NCI-H2196 treated with DMSO at 0.1 percent for 48 hours (cell line): ENCODE data around the gene S1PR2.
"Not testable (repeated sequence)": the region's sequence is repeated elsewhere in the genome, so short reads cannot be mapped to it uniquely, and the experiment has no call there.

Experiments
- DNase-seq: peaks from one replicate; lab custom pipeline; 2025; ENCODE audit not compliant: unreplicated experiment; lab: John Stamatoyannopoulos, UW

Gene S1PR2

DNA sequence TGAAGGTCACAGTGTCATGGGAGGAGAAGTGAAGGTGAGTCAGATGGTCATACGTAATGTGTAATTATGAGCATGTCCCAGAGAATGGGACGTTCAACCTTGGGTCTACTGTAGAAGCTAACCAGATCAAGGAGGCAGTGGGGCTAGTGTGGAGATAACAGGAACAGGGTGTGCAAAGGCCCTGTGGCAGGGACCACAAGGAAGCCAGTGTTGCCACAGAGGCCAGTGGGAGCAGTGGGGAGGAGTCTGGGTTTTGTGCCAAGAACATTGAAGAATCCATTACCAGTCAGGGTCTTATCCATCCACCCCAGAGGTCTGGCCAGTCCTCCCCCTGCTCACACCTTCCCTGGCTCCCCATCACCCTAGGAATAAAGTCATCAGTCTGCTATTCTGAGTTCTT, 24.2 kb upstream of the S1PR2 start:
- DNase-seq = no peak

DNA sequence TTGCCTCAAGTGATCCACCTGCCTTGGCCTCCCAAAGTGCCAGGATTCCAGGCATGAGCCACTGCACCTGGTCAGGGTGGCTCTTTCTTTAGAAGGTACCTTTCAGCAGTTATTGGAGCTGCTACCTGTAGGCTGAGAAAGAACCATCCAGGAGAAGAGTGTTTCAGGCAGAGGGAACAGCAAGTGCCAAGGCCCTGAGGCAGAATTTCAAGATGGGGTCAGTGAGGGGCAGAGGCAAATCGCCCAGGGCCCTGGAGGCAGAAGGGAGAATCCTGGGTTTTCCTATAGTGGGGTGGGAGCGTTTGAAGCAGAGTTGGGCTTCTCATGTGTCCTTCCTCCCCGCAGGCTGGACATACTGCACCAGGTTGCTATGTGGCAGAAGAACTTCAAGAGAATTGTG, 23.1 kb upstream of the S1PR2 start:
- no peak for DNase-seq

DNA sequence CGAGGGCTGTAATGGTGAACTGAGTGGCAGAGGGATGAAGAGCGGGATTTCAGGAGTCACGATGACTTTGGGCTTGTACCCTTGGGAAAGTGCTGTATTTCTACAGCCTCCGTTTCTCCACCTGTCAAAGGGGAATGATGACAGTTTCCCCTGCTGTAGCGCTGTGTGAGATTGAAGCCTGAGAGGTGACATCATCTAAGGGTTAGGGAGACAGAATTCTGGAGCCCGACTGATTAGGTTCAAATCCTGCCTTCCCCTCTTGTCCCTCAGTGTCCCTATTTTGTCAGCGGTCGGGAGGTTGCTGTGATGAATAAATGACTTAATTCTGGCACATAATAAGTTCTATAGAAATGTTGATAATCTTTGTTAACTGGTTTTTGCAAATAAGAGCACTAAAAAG, 21.6 kb upstream of the S1PR2 start:
- no peak for DNase-seq

DNA sequence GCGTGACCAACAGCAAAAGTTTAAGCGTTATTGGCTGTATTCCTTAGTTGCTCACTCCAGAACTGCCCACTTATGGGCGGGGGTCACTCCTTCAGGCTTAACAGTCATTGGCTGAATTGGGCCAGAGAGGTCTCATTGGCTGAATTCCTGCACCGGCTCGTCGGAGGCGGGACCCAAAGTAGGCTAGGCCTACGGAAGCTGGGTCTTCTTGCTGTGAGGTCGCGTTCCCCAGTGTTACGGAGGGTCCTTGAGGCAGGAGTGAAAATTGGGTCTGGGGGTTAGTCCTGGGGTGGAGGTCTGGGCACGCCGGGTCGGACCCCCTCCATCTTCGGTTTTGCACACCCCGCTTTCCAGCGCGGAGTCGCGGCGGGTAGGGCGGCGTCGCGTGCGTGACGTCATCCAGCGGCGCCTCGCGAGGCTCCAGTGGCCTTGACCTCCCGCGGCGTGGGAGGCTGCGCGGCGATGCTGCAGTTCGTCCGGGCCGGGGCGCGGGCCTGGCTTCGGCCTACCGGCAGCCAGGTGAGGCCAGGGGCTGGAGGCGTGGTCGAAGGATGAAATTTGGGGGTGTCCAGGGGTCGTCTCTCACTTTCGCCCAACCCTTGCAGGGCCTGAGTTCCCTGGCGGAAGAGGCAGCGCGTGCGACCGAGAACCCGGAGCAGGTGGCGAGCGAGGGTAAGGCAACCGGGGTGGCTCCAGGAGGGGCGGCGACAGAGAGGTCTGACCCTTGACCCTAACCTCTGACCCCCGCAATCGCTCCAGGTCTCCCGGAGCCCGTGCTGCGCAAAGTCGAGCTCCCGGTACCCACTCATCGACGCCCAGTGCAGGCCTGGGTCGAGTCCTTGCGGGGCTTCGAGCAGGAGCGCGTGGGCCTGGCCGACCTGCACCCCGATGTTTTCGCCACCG, 20.9 kb upstream of the S1PR2 start, which contains the start of gene MRPL4:
MRPL4 (plus strand) TSS at position 423 of the 903 bp plus-strand sequence; CDS start at position 463, 40 bp downstream.
- DNase-seq = peak; percentile 98

DNA sequence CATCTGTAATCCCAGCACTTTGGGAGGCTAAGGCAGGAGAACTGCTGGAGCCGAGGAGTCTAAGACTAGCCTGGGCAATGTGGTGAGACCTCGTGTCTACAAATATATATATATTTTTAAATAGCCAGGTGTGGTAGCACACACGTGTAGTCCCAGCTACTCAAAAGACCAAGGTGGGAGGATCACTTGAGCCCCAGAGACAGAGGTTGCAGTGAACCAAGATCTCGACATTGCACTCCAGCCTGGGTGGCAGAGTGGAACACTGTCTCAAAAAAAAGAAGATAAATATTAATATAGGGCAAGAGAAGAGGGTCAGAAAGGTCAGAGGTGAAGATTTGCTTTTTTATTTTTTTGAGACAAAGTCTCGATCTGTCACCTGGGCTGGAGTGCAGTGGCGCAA, 15.4 kb upstream of the S1PR2 start:
- DNase-seq = no peak

DNA sequence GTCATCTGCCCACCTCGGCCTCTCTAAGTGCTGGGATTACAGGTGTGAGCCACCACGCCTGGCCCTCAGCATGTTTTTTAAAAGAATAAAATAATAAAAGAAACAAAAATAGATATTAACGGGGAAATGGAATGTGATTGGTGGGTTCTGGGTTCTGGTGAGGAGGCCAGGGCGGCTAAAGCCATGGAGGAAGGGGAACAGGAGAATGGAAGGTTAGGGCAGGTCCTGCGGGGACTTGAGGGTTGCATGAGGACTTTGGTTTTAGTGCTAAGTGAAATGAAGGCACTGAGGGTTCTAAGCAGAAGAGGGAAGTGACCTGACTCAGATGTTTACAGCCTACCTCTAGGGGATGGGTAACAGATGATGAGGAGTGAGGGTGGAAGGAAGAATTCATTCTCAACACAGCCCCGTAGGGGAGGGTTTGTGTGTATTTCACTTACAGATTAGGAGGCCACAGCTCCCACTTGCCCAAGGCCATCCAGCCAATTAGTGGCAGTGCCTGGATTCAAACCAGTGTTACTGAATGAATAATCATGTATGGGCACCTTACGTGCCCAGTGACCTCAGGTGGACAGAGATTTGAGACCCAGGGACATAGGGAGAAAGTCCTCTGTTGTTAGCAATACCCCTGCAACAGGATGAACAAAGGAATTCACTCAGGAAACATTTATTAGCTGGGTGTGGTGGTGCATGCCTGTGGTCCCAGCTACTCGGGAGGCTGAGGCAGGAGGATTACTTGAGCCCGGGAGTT, 14.2 kb upstream of the S1PR2 start:
- no peak for DNase-seq

DNA sequence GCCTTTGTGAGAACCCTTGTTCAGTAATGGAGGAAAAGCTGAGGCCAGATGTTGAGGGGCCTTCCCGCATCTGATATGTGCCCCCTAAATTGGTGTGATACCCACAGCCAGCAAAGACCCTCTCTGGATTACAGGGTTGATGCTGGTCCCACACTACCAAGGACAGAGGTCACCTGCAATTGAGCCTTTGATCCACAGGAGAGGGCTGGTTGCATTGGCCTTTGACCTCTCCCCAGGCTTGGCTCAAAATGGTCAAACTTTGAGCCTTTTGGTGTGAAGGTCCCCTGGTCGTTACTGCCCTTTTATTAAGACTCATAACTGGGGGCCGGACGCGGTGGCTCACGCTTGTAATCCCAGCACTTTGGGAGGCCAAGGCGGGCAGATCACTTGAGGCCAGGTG, 12.5 kb upstream of the S1PR2 start:
- DNase-seq = no peak

DNA sequence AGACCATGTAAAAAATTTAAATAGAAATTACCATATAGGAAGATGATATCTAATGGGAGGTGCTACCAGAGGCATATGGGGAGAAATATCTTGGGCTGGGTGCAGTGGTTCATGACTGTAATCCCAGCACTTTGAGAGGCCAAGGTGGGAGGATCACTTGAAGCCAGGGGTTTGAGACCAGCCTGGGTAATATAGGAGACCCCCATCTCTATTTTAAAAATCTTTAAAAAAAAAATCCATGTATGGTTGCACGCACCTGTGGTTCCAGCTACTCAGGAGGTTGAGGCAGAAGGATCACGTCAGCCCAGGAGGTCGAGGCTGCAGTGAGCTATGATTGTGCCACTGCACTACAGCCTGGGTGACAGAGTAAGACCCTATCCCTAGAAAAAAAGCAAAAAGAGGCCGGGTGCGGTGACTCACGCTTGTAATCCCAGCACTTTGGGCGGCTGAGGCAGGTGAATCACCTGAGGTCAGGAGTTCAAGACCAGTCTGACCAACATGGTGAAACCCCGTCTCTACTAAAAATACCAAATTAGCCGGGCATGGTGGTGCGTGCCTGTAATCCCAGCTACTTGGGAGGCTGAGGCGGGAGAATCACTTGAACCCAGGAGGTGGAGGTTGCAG, 10.8 kb upstream of the S1PR2 start:
- not testable (repeated sequence) for DNase-seq

DNA sequence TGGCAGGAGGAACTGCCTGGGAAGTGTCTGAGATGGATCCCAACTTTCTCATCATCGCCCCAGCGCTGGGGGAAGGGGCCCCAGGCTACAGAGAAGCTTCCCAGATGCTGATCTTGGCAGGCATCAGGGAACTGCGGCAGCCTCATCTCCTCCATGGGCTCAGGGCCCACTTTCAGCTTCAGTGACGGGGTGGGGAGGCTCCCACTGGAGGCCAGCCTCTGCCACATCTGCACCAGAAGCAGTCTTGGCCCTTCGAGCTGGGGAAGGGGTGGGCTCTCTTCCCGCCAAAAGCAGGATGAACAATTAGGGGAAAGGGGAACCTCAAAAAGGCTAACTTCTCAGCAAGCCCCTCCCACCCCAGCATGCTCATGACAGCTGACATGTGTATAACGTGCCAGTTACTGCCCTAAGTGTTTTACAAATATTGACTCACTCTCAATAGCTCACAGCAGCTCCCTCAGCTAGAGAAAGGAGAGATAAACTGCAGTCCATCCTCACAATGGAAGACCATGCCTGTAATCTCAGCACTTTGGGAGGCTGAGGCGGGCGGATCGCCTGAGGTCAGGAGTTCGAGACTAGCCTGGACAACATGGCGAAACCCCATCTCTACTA, 7.1 kb upstream of the S1PR2 start:
- DNase-seq = peak; percentile 85

DNA sequence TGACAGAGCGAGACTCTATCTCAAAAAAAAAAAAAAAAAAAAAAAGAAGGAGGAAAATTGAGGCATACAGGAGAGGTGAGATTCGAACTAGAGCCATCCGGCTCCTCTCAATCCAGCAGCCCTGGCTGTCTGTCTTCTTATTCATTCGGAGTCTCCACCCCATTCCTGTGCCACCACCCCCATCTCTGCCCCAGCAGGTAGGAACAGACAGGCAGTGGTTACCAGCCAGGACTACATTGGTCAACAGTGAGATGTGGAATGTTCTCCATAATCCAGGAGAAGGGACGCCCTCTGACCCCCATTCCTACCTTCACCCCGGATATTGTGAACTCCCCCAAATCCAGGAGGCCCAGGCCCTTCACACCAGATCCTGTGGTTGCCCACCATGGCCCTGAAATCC, 6.6 kb upstream of the S1PR2 start:
- DNase-seq = peak; percentile 50

DNA sequence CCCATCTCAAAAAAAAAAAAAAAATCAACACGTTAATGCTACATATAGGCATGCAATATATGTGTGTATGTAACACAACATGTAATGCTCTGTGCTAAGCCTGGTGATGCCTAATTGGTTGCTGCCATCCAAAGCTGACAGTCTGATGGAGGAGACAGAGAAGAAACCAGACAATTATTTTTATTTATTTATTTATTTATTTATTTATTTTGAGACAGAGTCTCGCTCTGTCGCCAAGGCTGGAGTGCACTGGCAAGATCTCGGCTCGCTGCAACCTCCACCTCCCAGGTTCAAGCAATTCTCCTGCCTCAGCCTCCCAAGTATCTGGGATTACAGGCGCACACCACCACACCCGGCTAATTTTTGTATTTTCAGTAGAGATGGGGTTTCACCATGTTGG, 4.3 kb upstream of the S1PR2 start:
- DNase-seq = not testable (repeated sequence)

DNA sequence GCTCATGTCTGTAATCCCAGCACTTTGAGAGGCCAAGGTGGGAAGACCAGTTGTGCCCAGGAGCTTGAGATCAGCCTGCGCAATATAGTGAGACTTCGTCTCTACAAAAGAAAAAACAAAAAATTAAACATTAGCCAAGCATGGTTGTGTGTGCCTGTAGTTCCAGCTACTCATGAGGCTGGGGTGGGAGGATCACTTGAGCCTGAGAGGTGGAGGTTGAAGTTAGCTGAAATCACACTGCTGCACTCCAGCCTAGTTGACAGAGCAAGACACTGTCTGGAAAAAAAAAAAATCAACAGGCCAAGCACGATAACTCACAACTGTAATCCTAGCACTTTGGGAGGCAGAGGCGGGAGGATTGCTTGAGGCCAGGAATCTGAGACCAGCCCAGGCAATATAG, 3.9 kb upstream of the S1PR2 start:
- no peak for DNase-seq

DNA sequence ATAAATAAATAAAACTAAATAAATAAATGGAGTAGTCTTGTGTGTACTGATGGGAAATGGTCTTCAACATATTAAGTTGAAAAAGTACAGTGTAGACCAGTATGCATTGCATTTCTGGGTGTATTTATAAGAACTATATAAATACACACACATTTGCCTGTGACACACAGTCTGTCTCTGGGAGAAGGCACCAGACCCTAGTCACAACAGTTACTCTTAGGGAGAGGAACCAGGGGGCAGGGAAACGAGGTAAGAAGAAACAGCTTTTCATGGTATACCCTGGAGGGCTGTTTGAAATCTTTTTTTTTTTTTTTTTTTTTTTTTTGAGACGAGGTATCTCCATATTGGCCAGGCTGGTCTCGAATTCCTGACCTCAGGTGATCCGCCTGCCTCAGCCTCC, 2.8 kb upstream of the S1PR2 start:
- DNase-seq = no peak

DNA sequence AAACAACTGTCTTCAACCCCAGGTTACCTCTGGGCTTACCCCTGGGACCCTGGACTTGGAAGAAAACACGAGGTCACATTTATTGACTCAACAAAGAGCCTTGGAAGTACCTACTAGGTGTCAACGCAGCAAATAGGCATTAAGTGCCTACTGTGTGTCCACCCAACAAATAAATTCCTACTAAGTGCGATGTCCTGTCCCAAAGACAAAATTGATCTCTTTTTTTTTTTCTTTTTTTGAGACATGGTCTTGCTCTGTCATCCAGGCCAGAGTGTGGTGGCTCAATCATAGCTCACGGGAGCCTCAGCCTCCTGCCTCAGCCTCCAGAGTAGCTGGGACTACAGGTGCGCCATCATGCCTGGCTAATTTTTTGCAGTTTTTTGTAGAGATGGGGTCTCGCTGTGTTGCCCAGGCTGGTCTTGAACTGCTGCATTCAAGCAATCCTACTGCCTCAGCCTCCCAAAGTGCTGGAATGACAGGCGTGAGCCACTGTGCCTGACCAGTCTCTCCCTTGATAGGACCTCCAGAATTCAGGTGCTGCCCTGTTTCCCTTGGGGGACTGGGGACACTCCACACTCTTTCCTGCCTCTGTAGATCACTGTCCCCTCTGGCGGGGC, 589 bp upstream of the S1PR2 start:
- DNase-seq = no peak

DNA sequence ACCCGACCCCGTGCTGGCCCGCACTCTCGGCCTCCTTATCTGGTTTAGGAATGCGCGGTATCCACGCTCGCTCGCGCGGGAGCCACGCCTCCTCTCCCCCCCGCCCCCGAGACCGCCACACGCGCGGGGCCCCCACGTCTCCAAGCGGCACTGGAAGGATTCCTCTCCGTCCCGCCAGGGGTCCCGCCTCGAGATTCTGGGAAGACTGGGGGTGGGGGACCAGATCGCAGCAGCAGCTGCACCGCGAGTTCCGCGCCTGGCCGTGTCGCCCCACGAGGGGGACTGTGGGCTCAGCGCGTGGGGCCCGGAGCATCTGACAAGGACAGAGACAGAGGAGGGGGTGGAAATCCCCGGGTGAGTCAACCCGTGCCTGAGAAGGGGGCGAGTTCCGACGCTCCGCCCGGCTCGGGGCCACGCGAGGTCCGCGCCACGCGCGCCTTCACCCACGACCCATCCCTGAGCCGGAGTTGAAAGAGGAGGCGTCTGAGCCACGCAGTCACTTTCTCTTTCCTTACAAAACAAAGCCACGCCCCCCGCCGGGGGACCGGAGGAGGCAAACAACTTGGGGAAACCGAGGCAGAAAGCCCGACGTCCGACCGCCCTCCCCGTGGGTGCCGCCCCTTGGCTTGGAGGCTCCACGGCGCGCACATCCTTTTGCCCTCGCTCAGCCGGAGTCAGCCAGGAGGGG, 814 bp downstream of the S1PR2 start:
- DNase-seq = no peak

DNA sequence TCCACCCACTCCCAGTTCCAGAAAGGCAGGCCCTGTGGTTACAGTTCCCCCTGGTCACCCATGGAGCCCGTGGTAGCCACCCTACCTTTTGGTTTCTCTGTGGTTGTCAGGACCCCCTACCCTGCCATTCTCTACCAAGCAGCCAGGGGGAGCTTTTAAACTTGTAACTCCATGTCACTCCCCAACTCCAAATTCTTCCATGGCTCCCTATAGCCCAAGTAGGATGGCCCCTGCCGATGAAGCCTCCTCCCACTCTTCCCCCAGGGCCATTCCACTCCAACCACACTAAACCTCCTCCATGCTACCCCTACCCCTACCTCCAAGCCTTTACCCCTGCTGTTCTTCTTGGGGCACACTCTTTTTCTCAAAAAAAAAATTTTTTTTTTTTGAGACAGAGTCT, 2.2 kb downstream of the S1PR2 start:
- DNase-seq = no peak

DNA sequence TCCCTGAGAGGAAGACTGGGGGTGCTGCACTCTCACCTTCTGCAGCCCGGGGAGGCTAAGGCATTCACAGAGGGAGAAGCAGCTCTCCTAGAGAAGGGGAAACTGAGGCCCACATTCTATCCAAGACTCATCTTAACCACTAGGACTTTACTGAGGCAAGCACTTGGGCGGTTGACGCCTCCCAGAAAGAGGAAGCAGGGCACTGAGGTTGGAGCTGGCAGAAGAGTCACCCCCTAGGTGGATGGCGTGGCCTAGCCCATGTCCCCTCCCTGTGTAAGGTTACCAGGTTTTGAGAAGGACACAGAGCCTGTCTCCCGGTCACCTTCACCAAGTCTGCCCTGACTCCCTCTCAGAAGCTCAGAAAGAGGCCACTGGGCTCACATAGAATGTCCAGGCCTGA, 2.7 kb downstream of the S1PR2 start:
- no peak for DNase-seq

DNA sequence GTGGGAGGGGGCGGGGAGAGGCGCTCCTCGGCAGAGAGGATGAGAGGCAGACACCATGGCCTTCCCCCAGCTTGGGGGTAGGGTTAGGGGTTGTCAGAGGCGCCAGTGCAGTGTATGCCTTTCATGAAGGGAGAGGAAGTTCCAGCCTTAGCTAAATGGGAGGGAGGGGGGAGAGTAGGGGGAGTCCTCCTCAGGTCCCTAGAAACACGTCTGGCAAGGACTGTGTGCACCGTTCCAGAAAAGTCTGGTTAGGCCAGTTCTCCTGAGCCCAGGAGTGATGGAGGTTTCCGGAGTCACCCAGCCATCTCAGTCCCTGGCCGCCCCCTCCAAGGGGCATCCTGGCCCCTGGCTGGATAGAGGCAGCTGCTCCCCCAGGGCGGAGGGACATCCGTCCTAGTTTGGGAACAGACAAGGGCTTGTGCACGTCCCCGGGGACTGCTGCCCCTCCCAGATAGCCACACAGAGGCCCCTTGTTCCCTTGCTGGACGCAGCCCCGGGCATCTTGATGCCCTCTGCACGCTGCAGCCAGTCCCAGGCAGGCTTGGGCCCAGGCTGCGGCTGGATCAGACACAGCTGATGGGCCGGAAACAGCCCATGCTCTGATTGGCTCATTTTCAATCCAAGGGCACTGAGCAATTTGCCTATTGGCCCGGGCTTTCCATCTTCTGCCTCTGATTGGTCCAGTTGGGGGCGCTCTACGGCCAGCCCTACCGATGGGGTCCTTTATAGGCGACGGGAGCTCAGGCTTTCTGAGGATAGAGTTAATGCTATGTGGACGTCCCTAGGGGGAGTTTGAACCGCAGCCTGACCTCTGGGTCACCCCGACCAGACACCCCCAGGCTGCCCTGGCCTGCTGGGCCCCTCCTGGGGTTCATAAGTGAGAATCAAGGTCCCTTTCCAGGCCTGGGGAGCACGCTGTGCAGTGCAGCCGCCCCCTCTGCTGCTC, 3.8 kb downstream of the S1PR2 start:
- no peak for DNase-seq

DNA sequence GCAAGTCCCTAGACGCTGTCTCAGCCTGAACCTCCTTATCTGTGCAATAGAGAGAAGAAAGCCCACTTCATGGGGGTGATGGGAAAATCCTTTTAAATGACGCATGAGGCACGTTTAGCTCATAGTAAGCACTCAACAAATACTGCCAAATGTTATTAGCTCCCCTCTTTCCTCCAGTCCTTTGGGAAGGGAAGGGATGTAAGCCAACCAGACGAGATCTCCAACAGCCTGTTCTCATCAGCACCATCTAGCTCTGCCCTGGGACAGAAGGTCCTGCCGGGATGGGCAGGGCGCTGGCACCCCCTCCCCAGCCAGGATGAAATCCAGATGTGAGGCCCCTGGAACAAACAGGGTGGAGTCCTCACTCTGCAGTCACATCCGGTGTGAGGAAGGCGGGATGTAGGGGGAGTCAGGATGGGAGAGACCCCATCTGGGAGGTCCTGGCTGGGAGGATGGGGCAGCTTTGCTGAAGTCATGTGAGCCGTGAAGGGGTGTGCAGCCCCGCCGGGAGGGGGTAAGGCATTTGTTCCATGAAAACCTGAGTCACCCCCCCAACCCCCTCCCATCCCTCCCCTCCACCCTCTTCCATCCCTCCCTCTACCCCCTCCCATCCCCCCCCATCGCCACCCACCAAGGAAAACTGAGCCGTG, 4.6 kb downstream of the S1PR2 start:
- no peak for DNase-seq
